ENCODE results near the gene GALNT12.

GALNT12 gene

DNA sequence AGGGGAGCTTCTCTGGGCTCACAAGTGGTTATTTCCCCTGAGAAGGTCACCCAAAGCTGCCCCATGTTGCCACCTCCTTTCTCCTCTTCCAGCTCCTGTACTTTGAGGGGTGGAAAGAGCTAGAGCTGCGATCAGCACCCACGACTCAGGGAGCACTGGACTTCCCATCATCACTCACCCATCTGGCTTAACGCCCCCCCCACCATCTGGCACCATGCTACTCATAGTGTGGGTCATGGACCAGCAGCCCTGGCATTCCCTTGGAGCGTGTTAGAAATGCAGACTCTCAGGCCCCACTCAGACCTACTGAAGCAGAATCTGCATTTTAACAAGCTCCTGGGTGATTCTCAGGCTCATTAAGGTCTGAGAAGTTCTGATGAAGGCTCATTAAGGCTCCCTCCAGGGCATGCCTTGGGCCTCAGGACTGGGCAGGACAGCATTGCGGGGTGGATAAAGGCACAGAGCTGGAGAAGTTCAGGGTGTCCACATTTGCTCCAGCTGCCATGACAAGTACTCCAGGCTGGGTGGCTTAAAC, 67.3 kb downstream of the GALNT12 start:
- Histone ChIP-seq H3K36me3 (ENCODE audit: low read depth) (no peaks in the 10 kb centered on the region), H3K27ac (ENCODE audit: poor library complexity, severe bottlenecking) (no peak overlapping the region), H3K4me1 (ENCODE audit: insufficient read depth, poor library complexity, severe bottlenecking) (no peaks in the 10 kb centered on the region), H3K9me3 (ENCODE audit: severe bottlenecking) (no peaks in the 10 kb centered on the region), H3K4me3 (ENCODE audit: severe bottlenecking) (no peak overlapping the region), H3K27me3 (ENCODE audit: insufficient read depth, poor library complexity, severe bottlenecking) (no peaks in the 10 kb centered on the region)
- DNase-seq (ENCODE audit: low spot score) (no peak), ATAC-seq (ENCODE audit: low read depth) (no peak)
- TF ChIP-seq CTCF (IDR thresholded peaks at IDR 0.05; ENCODE audit: poor library complexity, severe bottlenecking), result no peak

GRCh38 chr9:98875536-98875935, 68.1 kb downstream of the GALNT12 start:
- H3K9me3 ChIP-seq (ENCODE audit: severe bottlenecking), result no peaks in the 10 kb centered on the region
- H3K27me3 ChIP-seq (ENCODE audit: insufficient read depth, poor library complexity, severe bottlenecking), result no peaks in the 10 kb centered on the region
- no peak for DNase-seq (ENCODE audit: low spot score)
- H3K36me3 ChIP-seq (ENCODE audit: low read depth), result no peaks in the 10 kb centered on the region
- no peaks in the 10 kb centered on the region for H3K4me1 ChIP-seq (ENCODE audit: insufficient read depth, poor library complexity, severe bottlenecking)
- TF ChIP-seq CTCF (IDR thresholded peaks at IDR 0.05; ENCODE audit: poor library complexity, severe bottlenecking), result no peak
- H3K27ac ChIP-seq (ENCODE audit: poor library complexity, severe bottlenecking), result no peak overlapping the region
- no peak for ATAC-seq (ENCODE audit: low read depth)
- no peak overlapping the region for H3K4me3 ChIP-seq (ENCODE audit: severe bottlenecking)

DNA sequence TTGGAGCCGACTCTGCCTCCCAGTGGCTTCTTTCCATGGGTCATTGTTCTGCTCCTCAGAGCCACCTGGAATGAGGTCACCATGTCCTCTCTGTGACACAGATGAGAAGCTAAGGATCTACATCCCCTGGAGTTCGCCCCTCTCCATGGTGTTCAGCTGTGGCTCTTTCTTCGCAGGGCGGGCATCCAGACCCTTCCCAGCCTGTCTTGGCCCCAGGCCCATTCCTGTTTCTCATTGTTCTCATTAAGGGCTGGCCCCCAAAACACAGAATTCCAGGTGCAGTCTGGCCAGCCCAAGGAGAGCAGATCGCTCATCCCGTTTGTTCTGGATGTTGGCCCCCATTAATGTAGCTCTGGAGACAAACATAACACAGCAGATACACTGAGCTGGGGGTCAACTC, 69.8 kb downstream of the GALNT12 start:
- ATAC-seq (ENCODE audit: low read depth), result no peak
- Histone ChIP-seq H3K4me1 (ENCODE audit: insufficient read depth, poor library complexity, severe bottlenecking) (no peaks in the 10 kb centered on the region), H3K27ac (ENCODE audit: poor library complexity, severe bottlenecking) (no peak overlapping the region), H3K36me3 (ENCODE audit: low read depth) (no peaks in the 10 kb centered on the region), H3K9me3 (ENCODE audit: severe bottlenecking) (no peaks in the 10 kb centered on the region), H3K4me3 (ENCODE audit: severe bottlenecking) (no peak overlapping the region), H3K27me3 (ENCODE audit: insufficient read depth, poor library complexity, severe bottlenecking) (no peaks in the 10 kb centered on the region)
- TF ChIP-seq CTCF (IDR thresholded peaks at IDR 0.05; ENCODE audit: poor library complexity, severe bottlenecking), result no peak
- DNase-seq (ENCODE audit: low spot score), result no peak

DNA sequence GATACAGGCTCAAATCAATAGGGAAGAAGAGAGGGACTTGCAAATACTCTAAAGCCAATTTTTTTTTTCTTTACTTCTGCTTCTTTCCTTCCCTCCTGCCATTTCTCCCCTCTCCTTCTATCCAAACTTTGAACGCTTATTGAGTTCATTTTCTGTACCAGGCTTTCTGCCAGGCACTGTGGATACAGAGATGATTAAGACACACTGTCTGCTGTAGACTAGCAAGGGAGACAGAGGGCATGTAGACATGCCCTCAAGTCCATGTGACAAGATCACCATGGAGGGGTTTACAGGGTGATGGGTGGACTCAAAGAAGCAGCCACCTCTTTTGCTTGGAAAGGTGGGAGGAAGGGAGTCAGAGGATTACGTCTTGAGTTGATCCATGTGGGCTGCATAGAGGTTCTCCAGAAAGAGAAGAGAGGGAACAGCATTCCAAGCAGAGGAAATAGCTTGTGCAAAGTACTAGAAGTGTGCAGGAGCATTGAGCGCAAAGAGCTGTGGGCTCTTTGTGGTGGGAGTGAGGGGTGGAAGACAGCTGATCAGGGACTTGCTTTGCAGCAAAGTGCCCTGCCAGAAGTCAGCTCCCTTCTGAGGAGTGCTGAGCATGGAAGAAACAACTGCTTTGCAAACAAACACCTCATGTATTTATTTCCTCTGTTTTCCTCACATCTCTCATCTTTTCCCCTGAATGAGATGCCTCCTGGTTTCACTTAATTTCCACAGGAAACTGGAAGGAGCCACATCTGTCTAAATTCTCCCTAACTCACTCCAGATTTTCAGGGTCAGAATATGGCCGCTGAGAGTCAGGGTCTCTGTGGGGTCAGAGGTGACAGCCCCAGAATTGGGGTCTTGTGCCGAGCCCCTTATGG, 71.9 kb downstream of the GALNT12 start:
- DNase-seq (ENCODE audit: low spot score), result no peak
- no peaks in the 10 kb centered on the region for H3K27me3 ChIP-seq (ENCODE audit: insufficient read depth, poor library complexity, severe bottlenecking)
- H3K4me3 ChIP-seq (ENCODE audit: severe bottlenecking), result no peak overlapping the region
- H3K9me3 ChIP-seq (ENCODE audit: severe bottlenecking), result no peaks in the 10 kb centered on the region
- TF ChIP-seq CTCF (IDR thresholded peaks at IDR 0.05; ENCODE audit: poor library complexity, severe bottlenecking), result no peak
- H3K27ac ChIP-seq (ENCODE audit: poor library complexity, severe bottlenecking), result no peak overlapping the region
- no peaks in the 10 kb centered on the region for H3K4me1 ChIP-seq (ENCODE audit: insufficient read depth, poor library complexity, severe bottlenecking)
- H3K36me3 ChIP-seq (ENCODE audit: low read depth), result no peaks in the 10 kb centered on the region
- no peak for ATAC-seq (ENCODE audit: low read depth)

- Histone ChIP-seq H3K27me3 (ENCODE audit: insufficient read depth, poor library complexity, severe bottlenecking) (no peaks in the 10 kb centered on the region), H3K4me1 (ENCODE audit: insufficient read depth, poor library complexity, severe bottlenecking) (no peaks in the 10 kb centered on the region), H3K4me3 (ENCODE audit: severe bottlenecking) (no peak overlapping the region), H3K9me3 (ENCODE audit: severe bottlenecking) (no peaks in the 10 kb centered on the region), H3K27ac (ENCODE audit: poor library complexity, severe bottlenecking) (no peak overlapping the region), H3K36me3 (ENCODE audit: low read depth) (no peaks in the 10 kb centered on the region)
- DNase-seq (ENCODE audit: low spot score), result no peak
- no peak for TF ChIP-seq CTCF (IDR thresholded peaks at IDR 0.05; ENCODE audit: poor library complexity, severe bottlenecking)
- ATAC-seq (ENCODE audit: low read depth), result no peak
Measured at GRCh38 chr9:98879963-98880310, 72.5 kb downstream of the GALNT12 start.

All from RWPE2 (cell line).